ENCODE data around the gene CCDC47.

GRCh38 chr17:63698886-63699637, 74.3 kb downstream of the CCDC47 start:
- no peak for TF ChIP-seq CTCF (conservative IDR thresholded peaks at IDR 0.05; ENCODE audit: low read depth, low read length)
- TF ChIP-seq EZH2 (IDR thresholded peaks at IDR 0.05; ENCODE audit: low read length, unreplicated experiment): no peak
- TF ChIP-seq EZH2phosphoT487 (IDR thresholded peaks at IDR 0.05; ENCODE audit: borderline replicate concordance, low read length): no peak
